A549 treated with GW870086 at 1 μM for 4 hours (cell line): ENCODE results near the gene PRSS12. TPM values are rescaled to one million over a fixed set of nuclear protein-coding genes. Genes with fewer than 3 reads are reported as not detected.

ENCODE experiments used
- total RNA-seq: library from RNA; stranded (reverse); fragments of 200-300 nt; extraction: Qiagen RNA extraction; gene quantifications from 5 replicates; pipeline ENCODE4 v1.2.3, GENCODE V29; 2022; ENCODE audit warnings: low read depth

The PRSS12 gene
- 0.23 to 0.70 TPM (median 0.32 TPM) in 5 replicates for total RNA-seq

GRCh38 chr4:118352843-118353533 is at the start of gene PRSS12:
Gene PRSS12 (minus strand): TSS chr4:118353003. CDS start chr4:118352720, 283 bp downstream.

